ENCODE data around the gene PODXL2.

The PODXL2 gene

GRCh38 chr3:127711896-127712295 is 82.9 kb downstream of the PODXL2 start:
- no peak for DNase-seq

GRCh38 chr3:127712461-127712860 is 83.5 kb downstream of the PODXL2 start:
- no peak for DNase-seq

GRCh38 chr3:127712881-127713771 is 84.1 kb downstream of the PODXL2 start:
- no peak for DNase-seq

- DNase-seq, result no peak
These were observed 85.2 kb downstream of the PODXL2 start for GRCh38 chr3:127714125-127714571.

- no peak for DNase-seq
These were observed 85.9 kb downstream of the PODXL2 start for GRCh38 chr3:127714866-127715265.

- DNase-seq, result no peak
These were observed 86.5 kb downstream of the PODXL2 start for GRCh38 chr3:127715532-127715931.

GRCh38 chr3:127716384-127716783 is 87.4 kb downstream of the PODXL2 start:
- DNase-seq, result no peak

- no peak for DNase-seq
These were observed 88.6 kb downstream of the PODXL2 start for GRCh38 chr3:127717357-127718244.

- no peak for DNase-seq
These were observed 89.4 kb downstream of the PODXL2 start for GRCh38 chr3:127718245-127718915.

GRCh38 chr3:127718916-127719290 is 89.9 kb downstream of the PODXL2 start:
- no peak for DNase-seq

- no peak for DNase-seq
These were observed 90.4 kb downstream of the PODXL2 start for GRCh38 chr3:127719369-127719768.

- DNase-seq, result no peak
These were observed 91.3 kb downstream of the PODXL2 start for GRCh38 chr3:127720161-127720823.

GRCh38 chr3:127720985-127721935 is 92.3 kb downstream of the PODXL2 start:
- DNase-seq, result no peak

- DNase-seq, result no peak
These were observed 93.3 kb downstream of the PODXL2 start for GRCh38 chr3:127722091-127722784.

All from CD4-positive, alpha-beta T cell treated with Interleukin-6 for 4 hours (primary cell).